Esophagus squamous epithelium (tissue), 5 donors: ENCODE data around the gene SLC25A11. TPM values are rescaled to one million over a fixed set of nuclear protein-coding genes. Genes with fewer than 3 reads are reported as not detected.

ENCODE experiments used
- DNase-seq: peaks from one replicate; lab custom pipeline; 2025; lab: John Stamatoyannopoulos, UW
- H3K27ac ChIP-seq, 4 donors: fragments of 200-600 bp; sonication (generic); one replicate each; pipeline ENCODE4 v1.5.1; 2016 to 2019; ENCODE audit warnings: mild to moderate bottlenecking in 1 of 4
- H3K27me3 ChIP-seq, 4 donors: fragments of 200-600 bp; sonication (generic); 1 replicate in 3 of 4; 2 replicates in 1 of 4; pipeline versions ENCODE4 v1.5.1 to v1.6.0; 2017 to 2021; ENCODE audit warnings: antibody characterized with exemption in 1 of 4
- H3K36me3 ChIP-seq, 3 donors: fragments of 200-600 bp; sonication (generic); one replicate each; pipeline ENCODE4 v1.5.1; 2016 to 2019
- H3K4me1 ChIP-seq, 3 donors: fragments of 200-600 bp; sonication (generic); one replicate each; pipeline ENCODE4 v1.5.1; 2017 to 2019
- H3K4me3 ChIP-seq, 4 donors: fragments of 200-600 bp; sonication (generic); 1 replicate in 3 of 4; 2 replicates in 1 of 4; pipeline ENCODE4 v1.5.1; 2016 to 2019; ENCODE audit warnings: mild to moderate bottlenecking in 2 of 4, moderate library complexity in 1 of 4
- H3K9me3 ChIP-seq, 3 donors: fragments of 200-600 bp; sonication (generic); one replicate each; pipeline ENCODE4 v1.5.1; 2016 to 2019
- POLR2A ChIP-seq, 4 donors: fragments of 450-650 bp; IDR thresholded peaks; one replicate each; pipeline ENCODE4 v1.6.1; 2017; ENCODE audit warnings: antibody characterized with exemption in 4 of 4, mild to moderate bottlenecking in 4 of 4, moderate library complexity in 3 of 4
- WGBS, 2 donors: methylation state at CpG; one replicate each; pipeline ENCODE4 v1.1.5; 2018; 5-methylcytosine and 5-hydroxymethylcytosine counted together
- intact Hi-C: fragments of 100-400 bp; cut with DNase I; formaldehyde crosslinking; loops from one replicate; pipeline ENCODE4 v1.15.0; 2022
- total RNA-seq, 4 donors: library from RNA; depleted of rRNA; stranded (reverse); fragments of >200 nt; gene quantifications; one replicate each; pipeline ENCODE4 v1.1.0, GENCODE V29; 2016
- TF ChIP-seq, protein P1 (sequence below), 6 experiments: fragments of 450-650 bp in 4 of 6; fragments of 200-600 bp in 2 of 6; sonication (generic) in 2 of 6; IDR thresholded peaks; one replicate each; pipeline ENCODE4 v1.5.1; 2016 to 2019; ENCODE audit warnings: antibody characterized with exemption in 6 of 6, mild to moderate bottlenecking in 4 of 6, moderate library complexity in 4 of 6
- donor health status: DM: yes; HTN: yes; CAD: no.

SLC25A11 gene
- total RNA-seq, 4 donors from 2014 or later = 29.3 to 54.2 (median 42.2) TPM

DNA sequence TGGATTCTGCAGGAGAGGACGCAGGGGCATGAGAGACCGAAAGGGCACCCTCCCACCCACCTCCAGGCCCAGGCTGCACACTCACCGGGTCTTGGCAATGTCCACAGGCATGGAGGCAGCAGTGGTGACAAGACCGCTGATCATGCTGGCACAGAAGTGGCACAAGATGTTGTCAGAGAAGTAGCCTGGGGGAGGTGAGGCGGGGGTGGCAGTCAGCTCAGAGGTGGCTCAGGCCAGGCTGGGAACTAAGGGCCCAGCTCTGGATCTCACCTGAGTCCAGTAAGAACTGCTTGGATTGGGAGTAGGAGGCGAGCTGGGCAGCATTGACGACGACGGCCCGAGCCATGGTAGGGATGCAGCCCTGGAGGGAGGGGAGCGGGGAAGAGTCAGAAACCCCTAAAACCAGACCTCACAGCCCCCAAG is 1.8 kb downstream of the SLC25A11 start:
- no peak for DNase-seq
- intact Hi-C loops = no loop called here
- Histone ChIP-seq H3K27me3 (no peaks in the 10 kb centered on the region), H3K27ac (peak overlapping the region in 1 of 4 donors; percentile 97), H3K4me1 (peaks cover 30 to 59% (median 31%) of the 10 kb centered on the region in 3 donors), H3K4me3 (no peak overlapping the region), H3K36me3 (peaks cover 18 to 48% (median 20%) of the 10 kb centered on the region in 3 donors), H3K9me3 (no peaks in the 10 kb centered on the region)
- TF ChIP-seq, protein P1, sequence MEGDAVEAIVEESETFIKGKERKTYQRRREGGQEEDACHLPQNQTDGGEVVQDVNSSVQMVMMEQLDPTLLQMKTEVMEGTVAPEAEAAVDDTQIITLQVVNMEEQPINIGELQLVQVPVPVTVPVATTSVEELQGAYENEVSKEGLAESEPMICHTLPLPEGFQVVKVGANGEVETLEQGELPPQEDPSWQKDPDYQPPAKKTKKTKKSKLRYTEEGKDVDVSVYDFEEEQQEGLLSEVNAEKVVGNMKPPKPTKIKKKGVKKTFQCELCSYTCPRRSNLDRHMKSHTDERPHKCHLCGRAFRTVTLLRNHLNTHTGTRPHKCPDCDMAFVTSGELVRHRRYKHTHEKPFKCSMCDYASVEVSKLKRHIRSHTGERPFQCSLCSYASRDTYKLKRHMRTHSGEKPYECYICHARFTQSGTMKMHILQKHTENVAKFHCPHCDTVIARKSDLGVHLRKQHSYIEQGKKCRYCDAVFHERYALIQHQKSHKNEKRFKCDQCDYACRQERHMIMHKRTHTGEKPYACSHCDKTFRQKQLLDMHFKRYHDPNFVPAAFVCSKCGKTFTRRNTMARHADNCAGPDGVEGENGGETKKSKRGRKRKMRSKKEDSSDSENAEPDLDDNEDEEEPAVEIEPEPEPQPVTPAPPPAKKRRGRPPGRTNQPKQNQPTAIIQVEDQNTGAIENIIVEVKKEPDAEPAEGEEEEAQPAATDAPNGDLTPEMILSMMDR (IDR thresholded peaks at IDR 0.05) = no peak
- WGBS, 2 donors = 82 to 96% methylated on average over 10 to 11 of the region's 11 CpGs

DNA sequence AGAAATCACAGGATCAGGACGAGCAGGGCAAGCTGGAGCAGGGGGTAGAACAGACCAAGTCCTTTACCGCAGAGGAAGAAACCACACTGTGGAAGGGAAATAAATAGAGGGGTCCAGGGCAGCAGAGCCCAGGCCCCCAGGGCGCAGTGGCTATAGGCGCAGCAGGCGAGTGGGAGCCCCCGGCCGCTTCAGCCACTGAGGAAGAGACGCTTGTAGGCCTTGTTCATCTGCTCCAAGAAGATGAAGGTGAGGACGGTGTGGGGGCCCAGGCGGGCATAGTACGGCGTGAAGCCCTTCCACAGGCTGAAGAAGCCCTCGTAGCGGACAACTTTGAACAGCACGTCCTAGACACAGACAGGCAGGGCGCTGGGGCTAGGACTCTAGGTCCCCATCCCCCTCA is 2.3 kb downstream of the SLC25A11 start:
- Histone ChIP-seq H3K27ac (no peak overlapping the region), H3K36me3 (peaks cover 15 to 43% (median 15%) of the 10 kb centered on the region in 3 donors), H3K27me3 (no peaks in the 10 kb centered on the region), H3K4me3 (no peak overlapping the region), H3K9me3 (no peaks in the 10 kb centered on the region), H3K4me1 (peaks cover 30 to 53% (median 31%) of the 10 kb centered on the region in 3 donors)
- 93% methylated on average over 14 to 16 of the region's 16 CpGs for WGBS, 2 donors
- no peak for DNase-seq
- intact Hi-C loops = no loop called here
- no peak for TF ChIP-seq POLR2A (IDR thresholded peaks at IDR 0.05)
- TF ChIP-seq, protein P1 (IDR thresholded peaks at IDR 0.05) = no peak

DNA sequence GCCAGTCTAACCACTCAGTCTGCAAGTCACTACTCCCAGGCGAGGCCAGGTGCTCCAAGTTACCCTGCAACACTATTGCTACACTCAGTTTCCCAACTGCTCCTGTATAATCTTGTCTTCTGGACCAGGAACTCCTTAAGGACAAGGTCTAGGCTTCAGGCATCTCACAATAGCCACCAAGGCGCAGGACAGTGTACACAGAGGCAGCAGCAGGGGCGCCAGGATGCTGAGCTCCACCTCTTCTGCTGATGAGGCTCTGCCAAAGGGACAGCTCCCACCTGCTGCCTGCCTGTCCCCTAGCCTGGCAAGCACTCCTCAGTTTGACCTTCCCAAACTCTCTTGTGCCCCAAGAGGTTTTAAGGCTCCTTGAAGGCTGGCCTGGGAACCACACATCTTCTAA is 3.4 kb downstream of the SLC25A11 start:
- TF ChIP-seq POLR2A (IDR thresholded peaks at IDR 0.05) = no peak
- TF ChIP-seq, protein P1 (IDR thresholded peaks at IDR 0.05) = no peak
- Histone ChIP-seq H3K27ac (no peak overlapping the region), H3K4me1 (peaks cover 25 to 42% (median 25%) of the 10 kb centered on the region in 3 donors), H3K36me3 (peaks cover 9 to 32% (median 13%) of the 10 kb centered on the region in 3 donors), H3K4me3 (no peak overlapping the region), H3K9me3 (no peaks in the 10 kb centered on the region), H3K27me3 (no peaks in the 10 kb centered on the region)
- WGBS, 2 donors = 79 to 100% methylated on average over 1 to 2 of the region's 3 CpGs
- intact Hi-C loops = no loop called here
- no peak for DNase-seq

DNA sequence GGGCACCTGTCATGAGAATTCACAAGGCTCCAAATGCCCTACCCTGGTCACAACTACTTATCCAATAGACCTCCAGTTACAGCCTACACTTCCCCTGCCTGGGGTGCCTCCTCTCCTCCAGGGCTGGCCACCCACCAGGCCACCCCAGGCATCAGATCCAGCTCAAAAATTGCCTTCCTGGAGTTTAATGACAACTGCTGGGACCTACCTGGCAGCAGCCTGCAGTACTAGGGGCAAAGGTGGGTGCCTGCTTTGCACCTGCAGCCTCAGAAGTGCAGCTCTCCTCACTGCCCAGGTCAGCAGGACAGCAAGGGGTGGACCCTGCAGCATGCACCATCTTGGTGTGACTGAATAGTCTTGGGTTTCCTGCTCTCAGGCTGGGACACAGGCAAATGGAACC is 4.2 kb downstream of the SLC25A11 start:
- intact Hi-C loops = no loop called here
- H3K4me3 ChIP-seq = no peak overlapping the region
- H3K27me3 ChIP-seq = no peaks in the 10 kb centered on the region
- no peak for TF ChIP-seq POLR2A (IDR thresholded peaks at IDR 0.05)
- TF ChIP-seq, protein P1 (IDR thresholded peaks at IDR 0.05) = no peak
- DNase-seq = no peak
- H3K4me1 ChIP-seq = peaks cover 18 to 34% (median 19%) of the 10 kb centered on the region in 3 donors
- H3K27ac ChIP-seq = no peak overlapping the region
- H3K36me3 ChIP-seq = peaks cover 9 to 32% (median 13%) of the 10 kb centered on the region in 3 donors
- no peaks in the 10 kb centered on the region for H3K9me3 ChIP-seq

DNA sequence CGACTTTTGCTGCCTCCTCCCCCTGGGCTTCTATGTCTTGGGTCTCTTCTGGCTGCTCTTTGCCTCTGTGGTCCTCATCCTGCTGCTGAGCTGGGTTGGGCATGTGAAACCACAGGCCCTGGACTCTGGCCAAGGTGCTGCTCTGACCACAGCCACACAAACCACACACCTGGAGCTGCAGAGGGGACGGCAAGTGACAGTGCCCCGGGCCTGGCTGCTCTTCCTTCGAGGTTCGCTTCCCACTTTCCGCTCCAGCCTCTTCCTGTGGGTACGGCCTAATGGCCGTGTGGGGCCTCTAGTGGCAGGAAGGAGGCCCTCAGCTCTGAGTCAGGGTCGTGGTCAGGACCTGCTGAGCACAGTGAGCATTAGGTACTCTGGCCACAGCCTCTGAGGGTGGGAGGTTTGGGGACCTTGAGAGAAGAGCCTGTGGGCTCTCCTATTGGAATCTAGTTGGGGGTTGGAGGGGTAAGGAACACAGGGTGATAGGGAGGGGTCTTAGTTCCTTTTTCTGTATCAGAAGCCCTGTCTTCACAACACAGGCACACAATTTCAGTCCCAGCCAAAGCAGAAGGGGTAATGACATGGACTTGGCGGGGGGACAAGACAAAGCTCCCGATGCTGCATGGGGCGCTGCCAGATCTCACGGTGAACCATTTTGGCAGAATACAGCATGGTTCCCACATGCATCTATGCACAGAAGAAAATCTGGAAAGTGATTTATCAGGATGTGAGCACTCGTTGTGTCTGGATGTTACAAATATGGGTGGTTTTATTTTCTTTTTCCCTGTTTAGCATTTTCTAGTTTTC is 5.5 kb downstream of the SLC25A11 start:
- Histone ChIP-seq H3K36me3 (peaks cover 9 to 32% (median 13%) of the 10 kb centered on the region in 3 donors), H3K27ac (peak overlapping the region in 1 of 4 donors; percentile 16), H3K4me3 (no peak overlapping the region), H3K4me1 (peaks cover 15 to 32% (median 19%) of the 10 kb centered on the region in 3 donors), H3K27me3 (no peaks in the 10 kb centered on the region), H3K9me3 (no peaks in the 10 kb centered on the region)
- intact Hi-C loops = no loop called here
- no peak for DNase-seq
- WGBS, 2 donors = 34 to 50% methylated on average over 6 to 10 of the region's 14 CpGs
- TF ChIP-seq POLR2A (IDR thresholded peaks at IDR 0.05) = no peak
- TF ChIP-seq, protein P1 (IDR thresholded peaks at IDR 0.05) = peak in 1 of 6 experiments; percentile 7
